Measurements from ENCODE around the gene SACM1L.

DNA sequence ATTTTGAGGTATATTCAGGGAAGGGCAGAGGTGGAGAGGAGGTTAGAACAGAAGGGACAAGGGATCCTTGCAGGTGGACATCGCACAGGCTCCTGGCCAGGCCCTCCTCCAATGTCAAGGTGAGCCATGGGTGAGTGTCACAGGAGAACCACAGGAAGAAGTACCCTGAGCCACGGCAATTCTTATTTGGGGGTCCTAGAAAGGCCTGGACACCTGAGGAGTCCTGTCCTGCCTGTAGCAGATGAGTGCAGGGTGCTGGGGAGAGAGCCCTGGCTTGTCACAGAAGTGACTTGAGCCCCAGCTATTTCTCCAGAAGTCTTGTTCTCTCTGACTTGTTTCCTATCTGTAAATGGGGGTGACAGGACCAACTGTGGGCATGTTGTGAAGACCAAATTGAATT is 102.8 kb downstream of the SACM1L start:
- no peak for TF ChIP-seq CTCF (IDR thresholded peaks at IDR 0.05; ENCODE audit: low read depth, low read length, missing input control)
- TF ChIP-seq EGR1 (IDR thresholded peaks at IDR 0.05; ENCODE audit: low read depth in 2 of 2): no peak
- TF ChIP-seq ZBTB33 (IDR thresholded peaks at IDR 0.05): no peak
- no peak for TF ChIP-seq FOXA1 (IDR thresholded peaks at IDR 0.05)
- TF ChIP-seq, protein P1, sequence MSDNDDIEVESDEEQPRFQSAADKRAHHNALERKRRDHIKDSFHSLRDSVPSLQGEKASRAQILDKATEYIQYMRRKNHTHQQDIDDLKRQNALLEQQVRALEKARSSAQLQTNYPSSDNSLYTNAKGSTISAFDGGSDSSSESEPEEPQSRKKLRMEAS (IDR thresholded peaks at IDR 0.05): no peak
- no peak for TF ChIP-seq NR2F2 (IDR thresholded peaks at IDR 0.05)
- no peak for TF ChIP-seq HNF4A (conservative IDR thresholded peaks at IDR 0.05)

All from liver (tissue), 3 donors.